Activated effector memory CD4-positive, alpha-beta T cell treated with Interleukin-2 at 50 U/mL for 16 hours (primary cell): ENCODE data around the gene IDS.

Source experiments
- DNase-seq: peaks from one replicate; pipeline ENCODE4 v3.0.0-alpha.2; 2020

The IDS gene

DNA sequence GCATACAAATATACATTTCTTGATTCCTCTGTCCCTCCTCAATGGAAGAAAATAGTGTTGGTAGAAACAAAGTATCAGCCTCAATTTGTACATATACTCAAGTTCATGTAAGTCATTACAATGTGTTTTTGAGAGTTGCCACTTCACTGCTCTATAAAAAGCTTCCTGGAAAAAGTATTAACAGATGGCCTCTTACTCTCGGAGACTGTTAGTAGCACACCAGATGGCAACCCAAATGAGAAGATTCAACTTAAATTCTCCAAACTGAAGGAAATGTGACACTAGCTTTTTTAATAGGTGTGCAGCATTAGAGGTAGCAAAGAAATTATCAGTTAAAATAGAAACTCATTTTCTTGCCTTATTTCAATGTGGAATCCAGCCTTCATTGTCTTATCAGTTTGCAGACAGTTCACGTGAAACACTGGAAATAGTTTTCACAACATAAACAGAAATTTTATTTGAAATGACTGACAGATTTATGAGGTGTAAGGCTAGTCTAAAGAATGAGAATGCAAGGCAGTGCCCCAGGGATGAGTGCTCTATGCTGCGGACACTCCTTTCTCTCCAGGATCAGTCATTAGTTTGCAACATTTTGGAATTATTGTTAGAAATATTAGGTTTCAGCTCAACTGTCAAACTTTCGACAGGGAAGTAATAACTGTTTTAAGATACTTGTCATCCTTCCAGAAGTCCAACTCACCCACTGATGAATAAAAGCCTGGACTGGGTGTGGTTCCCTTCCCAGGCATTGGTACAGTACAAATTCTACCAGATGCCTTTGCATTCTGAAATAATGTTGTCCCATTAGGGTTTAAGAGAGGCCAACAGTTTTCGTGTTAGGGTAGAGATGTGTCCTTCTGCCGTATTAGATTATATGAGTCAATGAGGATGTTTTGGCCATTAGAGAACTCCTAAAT lies 50.9 kb downstream of the IDS start:
- no peak for DNase-seq

DNA sequence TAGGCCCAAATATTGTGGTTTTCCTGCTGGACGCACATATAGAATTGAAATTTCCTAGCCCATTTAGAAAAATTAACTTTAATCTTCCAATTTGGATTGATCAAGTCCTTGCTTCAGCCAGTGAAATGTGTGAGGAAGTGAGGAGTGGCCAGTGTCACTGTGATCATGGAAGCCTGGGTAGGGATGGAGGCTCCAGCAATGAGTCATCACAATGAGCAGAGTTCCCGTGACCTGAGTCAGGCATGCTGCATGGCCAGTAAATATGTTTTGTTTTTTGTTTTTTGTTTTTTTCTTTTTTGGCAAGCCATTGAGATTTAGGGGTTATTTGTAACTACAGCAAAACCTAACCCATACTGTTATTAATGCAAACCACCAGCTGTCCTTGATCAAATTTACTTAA lies 52.1 kb downstream of the IDS start:
- no peak for DNase-seq

DNA sequence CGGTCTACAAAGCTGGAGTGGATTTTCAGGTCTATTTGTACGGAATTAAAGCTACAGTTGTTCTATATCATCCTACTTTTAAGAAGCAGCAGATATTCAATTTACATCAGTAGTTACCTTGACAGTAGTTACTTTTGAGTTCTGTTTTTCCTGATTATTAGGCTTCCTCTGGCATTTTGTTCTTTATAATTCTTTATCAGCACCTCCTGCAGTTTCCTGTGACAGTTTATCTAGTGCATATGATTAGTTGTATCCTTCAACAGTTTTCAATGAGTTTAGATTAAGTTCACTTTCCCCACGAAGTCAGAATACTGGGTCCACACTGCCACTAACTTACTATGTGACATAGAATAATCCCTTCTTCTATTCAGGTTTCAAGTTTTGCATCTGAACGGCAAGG lies 71.7 kb downstream of the IDS start:
- no peak for DNase-seq

GRCh38 chrX:149433051-149433450 lies 72.1 kb downstream of the IDS start:
- no peak for DNase-seq
